Measurements from ENCODE around the gene MACROD2. TPM values are rescaled to one million over a fixed set of nuclear protein-coding genes. Genes with fewer than 3 reads are reported as not detected.

Gene MACROD2
- total and polyA plus RNA-seq, 2 of the 4 experiments (the other 2 are of a cell fraction), result not detected

DNA sequence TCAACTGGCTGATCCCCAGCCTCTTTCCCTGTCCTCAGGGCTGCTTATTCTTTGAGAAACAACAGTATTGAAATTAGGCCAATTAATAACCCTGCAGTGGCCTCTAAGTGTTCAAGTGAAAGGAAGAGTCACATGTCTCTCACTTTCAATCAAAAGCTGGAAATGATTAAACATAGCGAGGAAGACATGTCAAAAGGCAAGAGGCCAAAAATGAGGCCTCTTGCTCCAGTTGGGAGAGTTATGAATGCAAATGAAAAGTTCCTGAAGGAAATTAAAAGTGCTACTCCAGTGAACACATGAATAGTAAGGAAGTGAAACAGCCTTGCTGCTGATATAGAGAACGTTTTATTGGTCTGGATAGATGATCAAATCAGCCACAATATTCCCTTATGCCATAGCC, 131.5 kb downstream of the MACROD2 start:
- Histone ChIP-seq H2BK5ac (ENCODE audit: low read depth, low read length, poor library complexity, severe bottlenecking) (no peak overlapping the region), H2BK120ac (ENCODE audit: low read depth, low read length) (no peak overlapping the region), H3K9me3 (ENCODE audit: control insufficient read depth, insufficient read depth, low read length) (no peaks in the 10 kb centered on the region), H3K36me3 (ENCODE audit: control insufficient read depth, insufficient read depth, low read length) (no peaks in the 10 kb centered on the region), H2BK15ac (ENCODE audit: low read depth, low read length) (no peak overlapping the region), H3K79me1 (ENCODE audit: low read depth in 1 of 2, low read length in 2 of 2) (no peaks in the 10 kb centered on the region), H3K27me3 (ENCODE audit: control insufficient read depth, insufficient read depth, low read length) (no peaks in the 10 kb centered on the region), H2AK5ac (ENCODE audit: low read depth, low read length) (no peak overlapping the region), H4K20me1 (ENCODE audit: insufficient read depth, low read length) (no peaks in the 10 kb centered on the region), H3K4me1 (ENCODE audit: control insufficient read depth, insufficient read depth, low read length) (no peaks in the 10 kb centered on the region), H4K91ac (ENCODE audit: insufficient read depth, low read depth, low read length) (no peak overlapping the region), H4K5ac (ENCODE audit: low read depth, low read length) (no peak overlapping the region), H2AFZ (replicated peaks; ENCODE audit: low read length, poor library complexity) (no peak overlapping the region), H3K27ac (ENCODE audit: insufficient read depth, low read length) (no peak overlapping the region), H2AK9ac (replicated peaks; ENCODE audit: low read depth, low read length, poor library complexity) (no peak overlapping the region), H3K23ac (ENCODE audit: low read depth, low read length) (no peak overlapping the region), H3K4ac (ENCODE audit: low read depth, low read length) (no peak overlapping the region), H3K4me3 (ENCODE audit: insufficient read depth, low read depth, low read length) (no peak overlapping the region), H3K9me1 (ENCODE audit: insufficient read depth, low read length) (no peaks in the 10 kb centered on the region), H2BK20ac (ENCODE audit: low read depth, low read length) (no peak overlapping the region), H3K14ac (replicated peaks; ENCODE audit: low read depth, low read length) (no peak overlapping the region), H4K8ac (ENCODE audit: low read depth in 2 of 2, low read length in 2 of 2) (no peak overlapping the region), H3K4me2 (ENCODE audit: low read depth, low read length) (no peak overlapping the region), H3K56ac (ENCODE audit: extremely low read depth, insufficient read depth, low read length) (no peak overlapping the region), H3K9ac (ENCODE audit: low read depth, low read length) (no peak overlapping the region), H3K18ac (ENCODE audit: low read depth, low read length) (no peak overlapping the region)
- ChIA-PET CTCF (no interaction called here), POLR2A (ENCODE audit: unreplicated experiment) (no interaction called here)
- DNase-seq (no peak), ATAC-seq (ENCODE audit: low read depth) (no peak)
- intact Hi-C loops (cut with micrococcal nuclease), result no loop called here
- WGBS, 2 experiments (ENCODE audit: extremely low coverage in 2 of 2, insufficient read length in 1 of 2), result no CpG with 5 or more reads among the region's 2 CpGs
- TF ChIP-seq CHD1 (IDR thresholded peaks at IDR 0.05; ENCODE audit: low read depth, low read length) (no peak), BHLHE40 (IDR thresholded peaks at IDR 0.05; ENCODE audit: low read depth, low read length) (no peak), MAZ (IDR thresholded peaks at IDR 0.05; ENCODE audit: borderline replicate concordance, low read depth, low read length) (no peak), CEBPB (IDR thresholded peaks at IDR 0.05; ENCODE audit: low read depth, low read length) (no peak), FOS (IDR thresholded peaks at IDR 0.05; ENCODE audit: low read depth, low read length) (no peak), RAD21 (IDR thresholded peaks at IDR 0.05; ENCODE audit: low read length) (no peak), MAFK (IDR thresholded peaks at IDR 0.05; ENCODE audit: low read depth, low read length) (no peak), POLR2A (IDR thresholded peaks at IDR 0.05; ENCODE audit: low read depth, low read length) (no peak), SMC3 (IDR thresholded peaks at IDR 0.05; ENCODE audit: low read depth, low read length) (no peak), RFX5 (IDR thresholded peaks at IDR 0.05; ENCODE audit: low read depth, low read length) (no peak), MXI1 (IDR thresholded peaks at IDR 0.05; ENCODE audit: borderline replicate concordance, low read depth, low read length) (no peak), NFE2L2 (IDR thresholded peaks at IDR 0.05; ENCODE audit: low read depth, low read length) (no peak), RCOR1 (IDR thresholded peaks at IDR 0.05; ENCODE audit: insufficient replicate concordance, low read length) (no peak)
- TF ChIP-seq, protein P1, sequence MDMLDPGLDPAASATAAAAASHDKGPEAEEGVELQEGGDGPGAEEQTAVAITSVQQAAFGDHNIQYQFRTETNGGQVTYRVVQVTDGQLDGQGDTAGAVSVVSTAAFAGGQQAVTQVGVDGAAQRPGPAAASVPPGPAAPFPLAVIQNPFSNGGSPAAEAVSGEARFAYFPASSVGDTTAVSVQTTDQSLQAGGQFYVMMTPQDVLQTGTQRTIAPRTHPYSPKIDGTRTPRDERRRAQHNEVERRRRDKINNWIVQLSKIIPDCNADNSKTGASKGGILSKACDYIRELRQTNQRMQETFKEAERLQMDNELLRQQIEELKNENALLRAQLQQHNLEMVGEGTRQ (IDR thresholded peaks at IDR 0.05; ENCODE audit: low read depth, low read length), result no peak
- TF ChIP-seq, protein P2, sequence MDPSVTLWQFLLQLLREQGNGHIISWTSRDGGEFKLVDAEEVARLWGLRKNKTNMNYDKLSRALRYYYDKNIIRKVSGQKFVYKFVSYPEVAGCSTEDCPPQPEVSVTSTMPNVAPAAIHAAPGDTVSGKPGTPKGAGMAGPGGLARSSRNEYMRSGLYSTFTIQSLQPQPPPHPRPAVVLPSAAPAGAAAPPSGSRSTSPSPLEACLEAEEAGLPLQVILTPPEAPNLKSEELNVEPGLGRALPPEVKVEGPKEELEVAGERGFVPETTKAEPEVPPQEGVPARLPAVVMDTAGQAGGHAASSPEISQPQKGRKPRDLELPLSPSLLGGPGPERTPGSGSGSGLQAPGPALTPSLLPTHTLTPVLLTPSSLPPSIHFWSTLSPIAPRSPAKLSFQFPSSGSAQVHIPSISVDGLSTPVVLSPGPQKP (IDR thresholded peaks at IDR 0.05; ENCODE audit: borderline replicate concordance, low read depth, low read length), result no peak
- in situ Hi-C loops (cut with MboI; ENCODE audit: low sequenced_read_pairs), result no loop called here
- BruUV-seq (replicated peaks), result no TSS peak
- dilution Hi-C loops (cut with HindIII; ENCODE audit: low sequenced_read_pairs, unreplicated experiment), result no loop called here

Measured in IMR-90 (cell line).